DOHH2 (cell line): Measurements from ENCODE around the gene NAALADL2.
"Not testable (repeated sequence)": the region's sequence is repeated elsewhere in the genome, so short reads cannot be mapped to it uniquely, and the experiment has no call there.

Experiments
- H3F3A ChIP-seq: fragments of 200-600 bp; sonication (generic), shearing (Covaris generic); 2 replicates; pipeline ENCODE4 v1.6.0; 2016; ENCODE audit warnings: antibody characterized with exemption, mild to moderate bottlenecking; ENCODE audit not compliant: control insufficient read depth, insufficient read depth
- H3K27ac ChIP-seq: fragments of 200-600 bp; sonication (generic); 2 replicates; pipeline ENCODE4 v1.5.1; 2014; ENCODE audit warnings: low read depth, mild to moderate bottlenecking, low read length, moderate library complexity
- H3K27me3 ChIP-seq: fragments of 200-600 bp; sonication (generic); 2 replicates; pipeline ENCODE4 v1.6.1; 2014; ENCODE audit warnings: mild to moderate bottlenecking, low read length, mixed read lengths; ENCODE audit not compliant: control insufficient read depth
- H3K36me3 ChIP-seq: fragments of 200-600 bp; sonication (generic); 2 replicates; pipeline ENCODE4 v1.6.1; 2014; ENCODE audit warnings: mild to moderate bottlenecking, low read length, moderate library complexity, mixed read lengths; ENCODE audit not compliant: control insufficient read depth
- H3K4me1 ChIP-seq: fragments of 200-600 bp; sonication (generic); 2 replicates; pipeline ENCODE4 v1.6.1; 2014; ENCODE audit warnings: mild to moderate bottlenecking, low read length, mixed read lengths; ENCODE audit not compliant: control insufficient read depth
- H3K4me2 ChIP-seq: fragments of 200-600 bp; sonication (generic); 2 replicates; pipeline ENCODE4 v1.6.0; 2014; ENCODE audit warnings: mild to moderate bottlenecking, low read length, moderate library complexity
- H3K4me3 ChIP-seq: fragments of 200-600 bp; sonication (generic); 2 replicates; pipeline ENCODE4 v1.5.1; 2014; ENCODE audit warnings: mild to moderate bottlenecking, low read length, mixed read lengths
- H3K79me2 ChIP-seq: fragments of 200-600 bp; sonication (generic); 2 replicates; pipeline ENCODE4 v1.6.1; 2014; ENCODE audit warnings: mild to moderate bottlenecking, low read length, mixed read lengths; ENCODE audit not compliant: control insufficient read depth
- H3K9me2 ChIP-seq: fragments of 200-600 bp; sonication (generic); replicated peaks from 2 replicates; pipeline ENCODE4 v1.6.1; 2014; ENCODE audit warnings: mild to moderate bottlenecking, low read length, mixed read lengths; ENCODE audit not compliant: control insufficient read depth
- H3K9me3 ChIP-seq: fragments of 200-600 bp; sonication (generic); 2 replicates; pipeline ENCODE4 v1.6.1; 2014; ENCODE audit warnings: antibody characterized with exemption, low read length, mixed read lengths; ENCODE audit not compliant: control insufficient read depth, insufficient read depth
- H4K20me1 ChIP-seq: fragments of 200-600 bp; sonication (generic); 2 replicates; pipeline ENCODE4 v1.6.0; 2014; ENCODE audit warnings: low read depth, mild to moderate bottlenecking, antibody characterized with exemption, low read length, moderate library complexity; ENCODE audit not compliant: control insufficient read depth, insufficient read depth
- CTCF ChIP-seq: fragments of 200-600 bp; sonication (generic); IDR thresholded peaks from one replicate; pipeline ENCODE4 v1.5.1; 2014; ENCODE audit warnings: antibody characterized with exemption, mild to moderate bottlenecking, low read depth, low read length; ENCODE audit not compliant: poor library complexity, severe bottlenecking
- EZH2phosphoT487 ChIP-seq: fragments of 200-600 bp; sonication (generic); IDR thresholded peaks from 2 replicates; pipeline ENCODE4 v1.6.1; 2017; ENCODE audit warnings: borderline replicate concordance, mild to moderate bottlenecking, antibody characterized with exemption, low read length, moderate library complexity, mixed read lengths

NAALADL2 gene

GRCh38 chr3:175777495-175777894 lies 918.4 kb downstream of the NAALADL2 start:
- H3K27me3 ChIP-seq: no peaks in the 10 kb centered on the region
- no peak overlapping the region for H3K4me2 ChIP-seq
- H3K9me3 ChIP-seq: no peaks in the 10 kb centered on the region
- no peaks in the 10 kb centered on the region for H3K4me1 ChIP-seq
- no peak overlapping the region for H3K4me3 ChIP-seq
- TF ChIP-seq CTCF (no peak), EZH2phosphoT487 (no peak)
- H3K36me3 ChIP-seq: no peaks in the 10 kb centered on the region
- no peaks in the 10 kb centered on the region for H4K20me1 ChIP-seq
- no peaks in the 10 kb centered on the region for H3F3A ChIP-seq
- H3K27ac ChIP-seq: no peak overlapping the region
- no peaks in the 10 kb centered on the region for H3K79me2 ChIP-seq
- H3K9me2 ChIP-seq: no peaks in the 10 kb centered on the region

GRCh38 chr3:175777965-175778364 lies 918.8 kb downstream of the NAALADL2 start:
- H3K4me1 ChIP-seq: no peaks in the 10 kb centered on the region
- no peaks in the 10 kb centered on the region for H3K27me3 ChIP-seq
- H3K36me3 ChIP-seq: no peaks in the 10 kb centered on the region
- H3K27ac ChIP-seq: no peak overlapping the region
- no peaks in the 10 kb centered on the region for H3F3A ChIP-seq
- H3K9me2 ChIP-seq: no peaks in the 10 kb centered on the region
- TF ChIP-seq EZH2phosphoT487 (no peak), CTCF (no peak)
- H4K20me1 ChIP-seq: no peaks in the 10 kb centered on the region
- no peaks in the 10 kb centered on the region for H3K79me2 ChIP-seq
- H3K9me3 ChIP-seq: no peaks in the 10 kb centered on the region
- no peak overlapping the region for H3K4me3 ChIP-seq
- H3K4me2 ChIP-seq: no peak overlapping the region

GRCh38 chr3:175778994-175779393 lies 919.9 kb downstream of the NAALADL2 start:
- no peak for TF ChIP-seq CTCF
- TF ChIP-seq EZH2phosphoT487: no peak
- Histone ChIP-seq H3K79me2 (no peaks in the 10 kb centered on the region), H3F3A (no peaks in the 10 kb centered on the region), H3K27me3 (no peaks in the 10 kb centered on the region), H3K27ac (no peak overlapping the region), H3K4me1 (no peaks in the 10 kb centered on the region), H4K20me1 (no peaks in the 10 kb centered on the region), H3K9me3 (no peaks in the 10 kb centered on the region), H3K4me2 (no peak overlapping the region), H3K9me2 (no peaks in the 10 kb centered on the region), H3K4me3 (no peak overlapping the region), H3K36me3 (no peaks in the 10 kb centered on the region)

GRCh38 chr3:175787109-175787508 lies 928.0 kb downstream of the NAALADL2 start:
- not testable (repeated sequence) for H3K9me2 ChIP-seq, H4K20me1 ChIP-seq, H3K4me2 ChIP-seq, H3K79me2 ChIP-seq, H3K9me3 ChIP-seq, H3K27me3 ChIP-seq, H3K27ac ChIP-seq, H3F3A ChIP-seq, H3K4me1 ChIP-seq, H3K4me3 ChIP-seq, H3K36me3 ChIP-seq
